GM12878 (cell line): ENCODE data around the gene NLE1. TPM values are rescaled to one million over a fixed set of nuclear protein-coding genes. Genes with fewer than 3 reads are reported as not detected.

ENCODE experiments used
- ATAC-seq: fragments of 200-7000 bp; cut with Tn5 transposase; 3 replicates; pipeline ENCODE4 v1.9.1; 2020; ENCODE audit warnings: mild to moderate bottlenecking, moderate library complexity
- BruUV-seq: library from RNA; stranded (reverse); fragments of 400-500 nt; replicated peaks from 2 replicates; lab custom pipeline; 2021; lab: Mats Ljungman, UMichigan
- CTCF ChIA-PET: fragments of 300-600 bp; sonication (Branson Sonifier 250); formaldehyde crosslinking; extraction: SDS; loops from one replicate; lab custom pipeline; 2021; ENCODE audit warnings: inconsistent platforms; lab: Yijun Ruan, JAX
- POLR2A ChIA-PET: fragments of 350-600 bp; formaldehyde crosslinking; extraction: SDS; loops from one replicate; lab custom pipeline; 2021; ENCODE audit warnings: inconsistent platforms; lab: Charles Lee
- RAD21 ChIA-PET: fragments of 300-600 bp; sonication (Branson Sonifier 250); formaldehyde crosslinking; loops from one replicate; lab custom pipeline; 2023; ENCODE audit warnings: antibody characterized with exemption; ENCODE audit not compliant: unreplicated experiment; lab: Charles Lee
- SMC1A ChIA-PET: fragments of 300-600 bp; sonication (Branson Sonifier 250); formaldehyde crosslinking; loops from one replicate; lab custom pipeline; 2023; ENCODE audit not compliant: unreplicated experiment, uncharacterized antibody; lab: Charles Lee
- DNase-seq: peaks from one replicate; pipeline ENCODE4 v3.0.0-alpha.2; 2011; ENCODE audit warnings: low read depth, low spot score
- FAIRE-seq: peaks from 3 replicates; lab custom pipeline; 2011; peaks lifted over from hg19 to GRCh38; lab: Jason Lieb, UNC
- H2AFZ ChIP-seq: 2 replicates; pipeline ENCODE4 v1.6.0; 2011; ENCODE audit warnings: low read depth, low read length, control low read depth; ENCODE audit not compliant: control insufficient read depth
- H3K27ac ChIP-seq: 2 replicates; pipeline ENCODE4 v1.5.1; 2011; ENCODE audit warnings: control low read depth; ENCODE audit not compliant: control insufficient read depth, insufficient read depth
- H3K27me3 ChIP-seq, 2 experiments: replicated peaks in 1 of 2; 2 replicates each; pipeline versions ENCODE4 v1.6.0 to v1.6.1; 2011; ENCODE audit warnings: low read length in 1 of 2; ENCODE audit not compliant: control insufficient read depth in 2 of 2, insufficient read depth in 2 of 2
- H3K36me3 ChIP-seq, 2 experiments: 2 replicates each; pipeline ENCODE4 v1.5.1; 2011; ENCODE audit warnings: low read length in 1 of 2; ENCODE audit not compliant: control insufficient read depth in 2 of 2, insufficient read depth in 2 of 2
- H3K4me1 ChIP-seq: 2 replicates; pipeline ENCODE4 v1.6.1; 2011; ENCODE audit warnings: mild to moderate bottlenecking, low read length, moderate library complexity, mixed read lengths; ENCODE audit not compliant: control insufficient read depth, insufficient read depth
- H3K4me2 ChIP-seq: 2 replicates; pipeline ENCODE4 v1.6.0; 2011; ENCODE audit warnings: control low read depth; ENCODE audit not compliant: control insufficient read depth, insufficient read depth
- H3K4me3 ChIP-seq: fragments of 200-600 bp; sonication (generic); 2 replicates; pipeline ENCODE4 v1.5.1; 2016
- H3K79me2 ChIP-seq: 2 replicates; pipeline ENCODE4 v1.6.0; 2011; ENCODE audit warnings: low read length; ENCODE audit not compliant: control insufficient read depth, insufficient read depth
- H3K9ac ChIP-seq: 2 replicates; pipeline ENCODE4 v1.8.0; 2011; ENCODE audit warnings: low read length, control low read depth, mixed read lengths; ENCODE audit not compliant: control insufficient read depth, insufficient read depth
- H3K9me3 ChIP-seq: replicated peaks from 3 replicates; pipeline ENCODE4 v1.5.1; 2011; ENCODE audit warnings: mild to moderate bottlenecking, low read length; ENCODE audit not compliant: control insufficient read depth, insufficient read depth
- H4K20me1 ChIP-seq: 2 replicates; pipeline ENCODE4 v1.6.0; 2011; ENCODE audit not compliant: control insufficient read depth, insufficient read depth
- CBX3 ChIP-seq: fragments of 200-600 bp; sonication (generic); IDR thresholded peaks from 2 replicates; pipeline ENCODE4 v1.6.1; 2016; ENCODE audit warnings: low read depth, borderline replicate concordance
- IRF4 ChIP-seq: IDR thresholded peaks from 2 replicates; pipeline ENCODE4 v1.6.1; 2011; ENCODE audit warnings: low read depth, low read length
- JUNB ChIP-seq: IDR thresholded peaks from 2 replicates; pipeline ENCODE4 v1.6.1; 2016; ENCODE audit warnings: antibody characterized with exemption, mild to moderate bottlenecking
- PML ChIP-seq: IDR thresholded peaks from 2 replicates; pipeline ENCODE4 v1.6.1; 2012; ENCODE audit warnings: low read length, inconsistent platforms
- RFX5 ChIP-seq: IDR thresholded peaks from 2 replicates; pipeline ENCODE4 v1.6.1; 2011; ENCODE audit warnings: low read depth, low read length, improper control_type of control experiment
- SMAD1 ChIP-seq: fragments of 450-650 bp; IDR thresholded peaks from 2 replicates; pipeline ENCODE4 v1.6.1; 2018; ENCODE audit warnings: mild to moderate bottlenecking, low read depth; ENCODE audit not compliant: partially characterized antibody
- SMAD5 ChIP-seq: IDR thresholded peaks from 2 replicates; pipeline ENCODE4 v1.6.1; 2016; ENCODE audit warnings: antibody characterized with exemption, low read depth
- SPI1 ChIP-seq: IDR thresholded peaks from 2 replicates; pipeline ENCODE4 v1.6.1; 2011; ENCODE audit warnings: low read depth, mild to moderate bottlenecking, low read length, moderate library complexity, borderline replicate concordance; ENCODE audit not compliant: insufficient read depth
- STAT3 ChIP-seq: IDR thresholded peaks from 2 replicates; pipeline ENCODE4 v1.6.1; 2011; ENCODE audit warnings: low read depth, low read length, improper control_type of control experiment
- TAF1 ChIP-seq: IDR thresholded peaks from 2 replicates; pipeline ENCODE4 v1.6.1; 2011; ENCODE audit warnings: mild to moderate bottlenecking, low read depth, low read length, borderline replicate concordance
- TCF3 ChIP-seq: IDR thresholded peaks from 2 replicates; pipeline ENCODE4 v1.6.1; 2012; ENCODE audit warnings: low read depth, mild to moderate bottlenecking, low read length, borderline replicate concordance; ENCODE audit not compliant: insufficient read depth
- ZNF207 ChIP-seq: fragments of 450-650 bp; IDR thresholded peaks from 2 replicates; pipeline ENCODE4 v1.6.1; 2014; ENCODE audit warnings: antibody characterized with exemption, mild to moderate bottlenecking, borderline replicate concordance
- ZNF24 ChIP-seq: fragments of 450-650 bp; IDR thresholded peaks from 2 replicates; pipeline ENCODE4 v1.6.1; 2017; ENCODE audit warnings: antibody characterized with exemption, mild to moderate bottlenecking
- WGBS: methylation state at CpG from one replicate; pipeline ENCODE4 v1.1.6; 2016; ENCODE audit warnings: low lambda C conversion rate; ENCODE audit not compliant: insufficient replicate concordance, insufficient coverage; ENCODE audit errors: missing lambda C conversion rate; 5-methylcytosine and 5-hydroxymethylcytosine counted together
- in situ Hi-C: fragments of 300-500 bp; cut with MboI; formaldehyde crosslinking; loops from 9 replicates; pipeline ENCODE4 v1.14.3; 2018; ENCODE audit warnings: mixed read lengths
- intact Hi-C: fragments of 100-400 bp; cut with micrococcal nuclease; formaldehyde crosslinking; loops from one replicate; pipeline ENCODE4 v1.14.2; 2022; ENCODE audit not compliant: unreplicated experiment
- polyA plus RNA-seq, 11 experiments: library from polyadenylated mRNA; depleted of rRNA in 4 of 11; unstranded in 6 of 11; stranded (reverse) in 5 of 11; fragments of >200 nt; fragmentation: Nextera tagmentation in 4 of 11; fragmentation: Illumina TruSeq in 1 of 11; extraction: Ambion mirVana in 4 of 11; extraction: Trizol in 1 of 11; gene quantifications; 1 replicate in 1 of 11; 2 replicates in 10 of 11; pipeline versions ENCODE4 v1.2.1 to v1.2.3, GENCODE V29; 2011 to 2016; ENCODE audit warnings: inconsistent platforms in 2 of 11, missing spikeins in 2 of 11, low read depth in 1 of 11
- total RNA-seq, 4 experiments: library from RNA; depleted of rRNA in 3 of 4; stranded (reverse); fragments of >200 nt in 3 of 4; fragmentation: Illumina TruSeq in 1 of 4; extraction: Trizol in 1 of 4; gene quantifications; 2 replicates each; pipeline versions ENCODE4 v1.2.1 to v1.2.3, GENCODE V29; 2013 to 2021

NLE1 gene
- total and polyA plus RNA-seq, 10 of the 15 experiments (the other 5 are each of a cell fraction or from before 2014, with no cell fraction given): 2.4 to 33.5 (median 17.6) TPM

GRCh38 chr17:35163886-35164285, 21.8 kb upstream of the NLE1 start:
- intact Hi-C loops: no loop called here
- POLR2A ChIA-PET: no interaction called here

GRCh38 chr17:35162755-35163154, 20.7 kb upstream of the NLE1 start:
- H3K4me1 ChIP-seq: no peaks in the 10 kb centered on the region
- TF ChIP-seq PML: no peak
- no peak for TF ChIP-seq STAT3
- no peak for TF ChIP-seq IRF4
- no peak for TF ChIP-seq ZNF207
- TF ChIP-seq SMAD5: no peak
- TF ChIP-seq SMAD1: no peak
- TF ChIP-seq CBX3: no peak
- TF ChIP-seq TCF3: no peak
- TF ChIP-seq TAF1: no peak
- TF ChIP-seq RFX5: no peak
- H3K79me2 ChIP-seq: no peaks in the 10 kb centered on the region
- FAIRE-seq (no peak), DNase-seq (no peak), ATAC-seq (no peak)
- no peak overlapping the region for H3K9ac ChIP-seq
- 50% methylated on average over 4 of the region's 4 CpGs for WGBS
- in situ Hi-C loops (loop anchor here (10.0 kb wide), 1 partner anchor 582 kb away; no protein-coding TSS in a partner anchor), intact Hi-C loops (no loop called here)
- H3K27ac ChIP-seq: no peak overlapping the region
- CTCF ChIA-PET: no interaction called here
- no peak overlapping the region for H3K4me2 ChIP-seq
- no peaks in the 10 kb centered on the region for H3K36me3 ChIP-seq
- H3K4me3 ChIP-seq: no peak overlapping the region
- H4K20me1 ChIP-seq: no peaks in the 10 kb centered on the region
- RAD21 ChIA-PET: no interaction called here
- H2AFZ ChIP-seq: no peak overlapping the region
- SMC1A ChIA-PET: no interaction called here
- POLR2A ChIA-PET: interaction anchor here (0.6 kb wide), 1 partner anchor 406 kb away, joined by 3 read pairs; no protein-coding TSS in a partner anchor
- BruUV-seq: no TSS peak
- H3K27me3 ChIP-seq: peaks cover 1 to 3% of the 10 kb centered on the region in 2 experiments; a peak in 3 of 4 replicates
- H3K9me3 ChIP-seq: no peaks in the 10 kb centered on the region

More at GRCh38 chr17:35163886-35164285, 21.8 kb upstream of the NLE1 start:
- TF ChIP-seq ZNF24 (no peak), SPI1 (no peak), JUNB (no peak)
- TF ChIP-seq, all 136 proteins: peak for 0
- ChIA-PET CTCF (no interaction called here), RAD21 (no interaction called here), SMC1A (no interaction called here)
- ATAC-seq (no peak), FAIRE-seq (no peak), DNase-seq (no peak)
- no peak overlapping the region for H3K27ac ChIP-seq
- no peaks in the 10 kb centered on the region for H3K4me1 ChIP-seq
- no peak overlapping the region for H3K9ac ChIP-seq
- in situ Hi-C loops: loop anchor here (10.0 kb wide), 1 partner anchor 581 kb away; no protein-coding TSS in a partner anchor
- no peaks in the 10 kb centered on the region for H3K36me3 ChIP-seq
- no peak overlapping the region for H3K4me2 ChIP-seq
- 83% methylated on average over 7 of the region's 7 CpGs for WGBS
- H3K27me3 ChIP-seq: peaks cover 1 to 3% of the 10 kb centered on the region in 2 experiments; a peak in 3 of 4 replicates
- H3K9me3 ChIP-seq: no peaks in the 10 kb centered on the region
- no peak overlapping the region for H3K4me3 ChIP-seq
- H4K20me1 ChIP-seq: no peaks in the 10 kb centered on the region
- no peaks in the 10 kb centered on the region for H3K79me2 ChIP-seq
- BruUV-seq: no TSS peak
- no peak overlapping the region for H2AFZ ChIP-seq
